HUES48 (cell line): ENCODE measurements around the gene TMEM256.

ENCODE experiments used
- H3K27ac ChIP-seq: one replicate; pipeline ENCODE4 v1.7.0; 2013; ENCODE audit warnings: low read depth, low read length, inconsistent platforms
- H3K27me3 ChIP-seq: 2 replicates; pipeline ENCODE4 v1.6.1; 2013; ENCODE audit warnings: mild to moderate bottlenecking, low read length; ENCODE audit not compliant: control insufficient read depth, insufficient read depth
- H3K36me3 ChIP-seq: 2 replicates; pipeline ENCODE4 v1.6.1; 2013; ENCODE audit warnings: low read length; ENCODE audit not compliant: control insufficient read depth, insufficient read depth
- H3K4me1 ChIP-seq: 2 replicates; pipeline ENCODE4 v1.6.1; 2013; ENCODE audit warnings: mild to moderate bottlenecking, low read length; ENCODE audit not compliant: control insufficient read depth, insufficient read depth
- H3K4me3 ChIP-seq: 2 replicates; pipeline ENCODE4 v1.5.1; 2013; ENCODE audit warnings: mild to moderate bottlenecking, low read depth, low read length
- H3K9ac ChIP-seq: 2 replicates; pipeline ENCODE4 v1.6.1; 2013; ENCODE audit warnings: mild to moderate bottlenecking, low read depth, low read length, moderate library complexity
- H3K9me3 ChIP-seq: 2 replicates; pipeline ENCODE4 v1.6.1; 2013; ENCODE audit warnings: low read length; ENCODE audit not compliant: control insufficient read depth, insufficient read depth

The TMEM256 gene

GRCh38 chr17:7403977-7404736, at the start of gene TMEM256:
TMEM256 (minus strand) TSS chr17:7404097; CDS start chr17:7404084, 13 bp downstream.
- H3K9me3 ChIP-seq, result no peaks in the 10 kb centered on the region
- H3K27ac ChIP-seq, result peak within 1 kb of the TSS; percentile 98
- H3K4me1 ChIP-seq, result peaks cover 13% of the 10 kb centered on the region; the same call in 1 of the 2 replicates
- H3K36me3 ChIP-seq, result peaks cover 8% of the 10 kb centered on the region
- peak within 1 kb of the TSS; percentile 66 for H3K9ac ChIP-seq
- peak within 1 kb of the TSS; percentile 91 for H3K4me3 ChIP-seq
- H3K27me3 ChIP-seq, result no peaks in the 10 kb centered on the region

- H3K4me3 ChIP-seq, result no peak overlapping the region
- peaks cover 8% of the 10 kb centered on the region for H3K4me1 ChIP-seq
- no peaks in the 10 kb centered on the region for H3K9me3 ChIP-seq
- no peaks in the 10 kb centered on the region for H3K27me3 ChIP-seq
- no peaks in the 10 kb centered on the region for H3K36me3 ChIP-seq
- no peak overlapping the region for H3K9ac ChIP-seq
- no peak overlapping the region for H3K27ac ChIP-seq
These were observed 44.6 kb upstream of the TMEM256 start for GRCh38 chr17:7448461-7448860.

GRCh38 chr17:7445619-7445968, 41.7 kb upstream of the TMEM256 start:
- Histone ChIP-seq H3K27ac (peak overlapping the region; percentile 76), H3K27me3 (no peaks in the 10 kb centered on the region), H3K9me3 (no peaks in the 10 kb centered on the region), H3K4me1 (peaks cover 15% of the 10 kb centered on the region), H3K9ac (no peak overlapping the region), H3K4me3 (peak overlapping the region; percentile 68), H3K36me3 (no peaks in the 10 kb centered on the region)

GRCh38 chr17:7444682-7445618, 41.1 kb upstream of the TMEM256 start, which contains the start of gene CHRNB1:
CHRNB1 (plus strand) TSS chr17:7445061; CDS start chr17:7445128, 67 bp downstream.
- Histone ChIP-seq H3K27me3 (no peaks in the 10 kb centered on the region), H3K4me1 (peaks cover 15% of the 10 kb centered on the region), H3K9me3 (no peaks in the 10 kb centered on the region), H3K36me3 (no peaks in the 10 kb centered on the region), H3K4me3 (peak within 1 kb of the TSS; percentile 68), H3K9ac (no peak within 1 kb of the TSS), H3K27ac (peak within 1 kb of the TSS; percentile 76)

- H3K9ac ChIP-seq, result no peak overlapping the region
- peaks cover 10% of the 10 kb centered on the region for H3K27me3 ChIP-seq
- no peak overlapping the region for H3K27ac ChIP-seq
These were observed 39.9 kb upstream of the TMEM256 start for GRCh38 chr17:7443499-7444485.

GRCh38 chr17:7442142-7442541, 38.2 kb upstream of the TMEM256 start:
- H3K27me3 ChIP-seq, result peaks cover 24% of the 10 kb centered on the region
- H3K27ac ChIP-seq, result no peak overlapping the region
- no peak overlapping the region for H3K9ac ChIP-seq
- H3K36me3 ChIP-seq, result no peaks in the 10 kb centered on the region
- H3K9me3 ChIP-seq, result no peaks in the 10 kb centered on the region
- peaks cover 30% of the 10 kb centered on the region for H3K4me1 ChIP-seq
- H3K4me3 ChIP-seq, result no peak overlapping the region

More at GRCh38 chr17:7443499-7444485, 39.9 kb upstream of the TMEM256 start:
- Histone ChIP-seq H3K9me3 (no peaks in the 10 kb centered on the region), H3K4me3 (no peak overlapping the region), H3K36me3 (no peaks in the 10 kb centered on the region), H3K4me1 (peaks cover 18% of the 10 kb centered on the region)

- Histone ChIP-seq H3K4me3 (peak overlapping the region; percentile 92), H3K36me3 (no peaks in the 10 kb centered on the region), H3K9ac (no peak overlapping the region), H3K27me3 (peaks cover 24% of the 10 kb centered on the region), H3K9me3 (no peaks in the 10 kb centered on the region), H3K27ac (peak overlapping the region; percentile 46), H3K4me1 (peaks cover 28% of the 10 kb centered on the region)
These were observed 37.4 kb upstream of the TMEM256 start for GRCh38 chr17:7441266-7441665.

GRCh38 chr17:7440834-7441195, 36.9 kb upstream of the TMEM256 start:
- Histone ChIP-seq H3K9ac (peak overlapping the region; percentile 93; the same call in 1 of the 2 replicates), H3K9me3 (no peaks in the 10 kb centered on the region), H3K27me3 (peaks cover 24% of the 10 kb centered on the region), H3K36me3 (no peaks in the 10 kb centered on the region), H3K27ac (peak overlapping the region; percentile 86), H3K4me3 (peak overlapping the region; percentile 92), H3K4me1 (peaks cover 31% of the 10 kb centered on the region)

- Histone ChIP-seq H3K36me3 (no peaks in the 10 kb centered on the region), H3K4me1 (peaks cover 31% of the 10 kb centered on the region), H3K9me3 (no peaks in the 10 kb centered on the region), H3K4me3 (peak overlapping the region; percentile 92), H3K27me3 (peaks cover 24% of the 10 kb centered on the region), H3K27ac (peak overlapping the region; percentile 86), H3K9ac (peak overlapping the region; percentile 93)
These were observed 36.4 kb upstream of the TMEM256 start for GRCh38 chr17:7440113-7440833.
